AG08395 (cell line): ENCODE data around the gene LYRM1.
"Not testable (repeated sequence)": the region's sequence is repeated elsewhere in the genome, so short reads cannot be mapped to it uniquely, and the experiment has no call there.

Source experiments
- DNase-seq: peaks from one replicate; pipeline ENCODE4 v3.0.0; 2012; ENCODE audit warnings: mixed read lengths, low spot score

The LYRM1 gene, protein sequence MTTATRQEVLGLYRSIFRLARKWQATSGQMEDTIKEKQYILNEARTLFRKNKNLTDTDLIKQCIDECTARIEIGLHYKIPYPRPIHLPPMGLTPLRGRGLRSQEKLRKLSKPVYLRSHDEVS

GRCh38 chr16:20900299-20901067, at the start of gene LYRM1, which contains the start of gene DCUN1D3:
Gene LYRM1, plus strand, starts transcription at chr16:20900771. Its CDS starts 14,785 bp downstream, at chr16:20915556.
Gene DCUN1D3, minus strand, starts transcription at chr16:20900358. Its CDS starts 37,820 bp downstream, at chr16:20862538.
- peak; percentile 97 for DNase-seq

GRCh38 chr16:20850981-20851380, 49.6 kb upstream of the LYRM1 start:
- no peak for DNase-seq

- peak; percentile 87 for DNase-seq
These were observed 49.0 kb upstream of the LYRM1 start for GRCh38 chr16:20851601-20852000.

DNA sequence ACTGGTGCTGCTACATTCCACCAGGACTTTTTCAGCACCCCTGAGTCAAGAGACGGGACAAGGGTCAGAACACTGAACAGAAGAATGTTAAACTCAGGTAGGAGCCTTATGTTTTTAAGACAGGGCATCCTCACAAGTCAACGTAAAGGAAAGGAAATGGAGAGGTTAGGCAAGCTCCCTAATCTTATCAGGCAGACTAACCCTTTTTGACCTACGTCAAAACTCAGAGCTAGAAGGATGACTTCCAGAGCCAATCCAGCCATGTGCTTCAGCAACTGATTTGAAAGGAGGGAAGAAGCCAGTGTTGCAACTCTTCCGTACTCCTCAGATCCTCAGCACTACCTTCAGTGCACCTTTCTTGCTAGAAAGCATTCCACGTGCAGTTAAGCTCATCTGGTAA, 47.4 kb upstream of the LYRM1 start:
- DNase-seq = no peak

DNA sequence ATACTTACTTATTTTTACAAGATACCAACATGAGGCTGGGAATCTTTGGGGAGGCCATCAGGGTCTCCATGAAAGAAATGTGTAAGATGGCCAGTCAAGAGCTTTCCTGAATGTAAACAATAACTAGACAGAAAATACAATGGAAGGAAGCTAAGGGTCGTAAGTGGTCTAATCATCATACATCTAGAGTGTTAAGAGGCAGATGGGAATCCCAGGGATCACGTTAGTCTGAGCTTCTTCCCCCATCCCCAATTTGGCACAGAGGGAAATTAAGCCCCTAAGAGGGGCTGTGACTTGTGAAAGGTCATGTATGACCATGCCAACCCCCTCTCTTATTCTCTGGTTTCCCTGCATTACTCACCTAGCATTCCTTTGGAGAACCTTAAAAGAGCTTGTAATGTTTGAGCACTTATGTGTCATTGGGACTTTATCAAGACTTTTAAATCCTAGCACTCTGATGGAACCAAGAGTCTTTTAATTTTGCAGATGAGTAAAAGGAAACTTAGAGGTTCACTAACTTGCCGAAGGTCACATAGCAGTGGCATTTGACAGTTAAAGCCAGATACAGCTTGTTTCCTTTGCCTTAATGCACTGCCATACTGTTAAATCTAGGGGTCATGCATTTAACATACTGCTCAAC, 46.5 kb upstream of the LYRM1 start:
- DNase-seq = no peak

GRCh38 chr16:20854963-20855362, 45.6 kb upstream of the LYRM1 start:
- no peak for DNase-seq

- no peak for DNase-seq
These were observed 43.3 kb upstream of the LYRM1 start for GRCh38 chr16:20857281-20857680.

GRCh38 chr16:20859229-20859628, 41.3 kb upstream of the LYRM1 start:
- no peak for DNase-seq

DNA sequence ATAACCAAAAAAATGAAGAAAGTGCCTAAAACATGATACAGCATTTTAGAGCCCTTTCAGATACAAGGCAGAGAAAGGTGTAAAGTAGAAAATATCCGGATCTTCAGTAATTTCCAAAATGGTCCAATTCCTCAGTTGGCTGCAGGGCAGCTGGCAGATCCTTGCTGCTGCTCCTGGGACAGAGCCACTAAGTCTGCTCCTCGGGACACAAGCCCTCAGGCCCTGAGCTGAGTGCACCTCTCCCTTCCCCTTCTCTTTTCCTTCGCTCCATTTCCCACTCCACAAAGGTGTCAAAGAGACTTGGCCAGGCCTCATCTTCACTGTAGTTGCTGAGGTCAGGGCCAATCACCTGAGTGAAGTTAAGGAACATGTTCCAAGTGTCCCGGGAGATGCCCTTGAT, 40.9 kb upstream of the LYRM1 start:
- no peak for DNase-seq

DNA sequence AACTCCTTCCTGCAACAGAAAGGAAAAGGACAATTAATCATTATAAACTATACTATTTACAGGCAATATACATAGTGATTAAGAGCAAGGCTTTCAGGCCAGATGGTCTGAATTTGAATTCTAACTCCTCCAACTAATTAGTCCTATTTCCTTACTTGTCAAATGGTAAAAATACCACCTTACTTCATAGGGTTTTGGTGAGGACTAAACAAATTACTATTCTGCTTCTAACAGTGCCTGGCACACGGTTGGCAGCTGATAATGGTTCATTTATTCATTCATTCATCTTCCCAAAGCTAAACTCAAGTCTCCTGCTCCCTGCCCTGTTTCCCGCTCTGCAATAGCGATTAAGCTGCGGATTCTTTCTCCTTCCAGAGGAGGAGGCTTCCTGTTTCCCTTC, 40.2 kb upstream of the LYRM1 start:
- no peak for DNase-seq

- DNase-seq = not testable (repeated sequence)
These were observed 39.6 kb upstream of the LYRM1 start for GRCh38 chr16:20860995-20861394.

DNA sequence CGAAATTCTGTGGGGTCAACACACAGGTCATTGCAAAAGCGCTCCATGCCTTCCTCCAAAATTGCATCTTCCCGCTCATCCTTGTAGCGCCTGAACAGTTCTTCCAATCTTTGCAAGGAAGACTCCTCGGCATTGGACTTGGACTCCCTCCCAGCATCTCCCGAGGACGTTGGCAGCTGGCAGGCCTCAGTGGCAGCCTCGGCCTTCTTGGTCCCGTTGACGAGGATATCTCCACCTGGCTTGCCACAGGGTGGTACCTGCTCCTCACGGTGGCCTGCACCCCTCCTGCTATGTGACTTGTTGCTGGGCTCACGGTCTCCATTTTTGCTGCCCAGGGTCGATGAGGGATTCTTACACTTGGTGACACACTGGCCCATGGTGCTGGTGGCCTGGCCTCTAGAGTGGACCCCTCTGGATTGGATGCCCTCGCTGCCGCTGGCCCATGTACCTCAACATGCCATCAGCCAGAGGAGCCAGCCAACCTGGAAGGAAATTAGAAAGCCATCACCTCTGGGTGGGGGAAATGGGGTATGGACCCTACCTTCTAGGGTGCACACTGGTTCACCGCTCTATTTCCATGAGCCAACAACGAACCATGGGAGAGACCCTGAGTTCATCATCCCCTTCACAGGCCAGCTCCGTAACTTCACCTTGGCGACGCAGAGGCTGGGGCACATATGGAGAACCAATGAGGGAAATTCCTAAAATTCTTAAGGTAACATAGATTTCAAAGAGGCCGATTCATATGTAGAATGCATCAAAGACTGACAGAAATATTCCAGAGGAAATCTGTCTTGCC, 38.2 kb upstream of the LYRM1 start:
- no peak for DNase-seq

GRCh38 chr16:20864376-20864775, 36.2 kb upstream of the LYRM1 start:
- DNase-seq = not testable (repeated sequence)

GRCh38 chr16:20865420-20866131, 35.0 kb upstream of the LYRM1 start:
- peak; percentile 50 for DNase-seq

GRCh38 chr16:20866145-20866772, 34.3 kb upstream of the LYRM1 start:
- peak; percentile 84 for DNase-seq

- DNase-seq = no peak
These were observed 33.8 kb upstream of the LYRM1 start for GRCh38 chr16:20866801-20867200.

DNA sequence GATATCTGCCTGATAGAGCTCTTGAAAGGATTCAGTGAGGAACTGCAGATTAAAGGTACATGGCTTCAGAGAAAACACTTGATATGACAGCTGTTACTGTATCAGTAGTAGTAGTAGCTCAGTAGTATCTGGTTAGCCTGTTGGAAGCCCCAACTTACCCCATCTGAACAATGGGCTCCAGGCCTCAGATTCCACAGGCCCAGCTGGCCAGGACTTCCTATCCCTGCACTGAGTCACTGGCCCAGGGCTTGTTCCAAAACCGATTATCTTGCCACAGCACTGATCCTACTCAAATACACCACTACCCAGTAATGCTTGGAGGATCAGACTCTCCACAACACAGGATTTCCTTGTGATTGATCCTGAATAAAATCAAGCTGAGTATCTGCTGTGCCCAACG, 33.0 kb upstream of the LYRM1 start:
- peak; percentile 41 for DNase-seq

GRCh38 chr16:20868890-20869289, 31.7 kb upstream of the LYRM1 start:
- peak; percentile 86 for DNase-seq

GRCh38 chr16:20870122-20870820, 30.3 kb upstream of the LYRM1 start:
- no peak for DNase-seq

- DNase-seq = no peak
These were observed 29.3 kb upstream of the LYRM1 start for GRCh38 chr16:20871258-20871657.
